HEK293 (cell line): ENCODE data around the gene IL16.

ENCODE experiments used
- CTCF ChIA-PET: fragments of 350-600 bp; formaldehyde crosslinking; extraction: SDS; loops from one replicate; lab custom pipeline; 2021; ENCODE audit warnings: antibody characterized with exemption; lab: Yijun Ruan, JAX
- POLR2A ChIA-PET: fragments of 300-600 bp; formaldehyde crosslinking; extraction: SDS; loops from one replicate; lab custom pipeline; 2020; ENCODE audit warnings: antibody characterized with exemption, inconsistent platforms; lab: Yijun Ruan, JAX
- H3K27ac ChIP-seq: fragments of 200-500 bp; sonication (Bioruptor generic); 2 replicates; pipeline ENCODE4 v1.5.1; 2014; ENCODE audit warnings: low read depth, low read length, control low read depth, inconsistent platforms; ENCODE audit errors: extremely low read depth
- H3K36me3 ChIP-seq, 2 experiments: fragments of 200-500 bp in 1 of 2; sonication (Bioruptor generic) in 1 of 2; 1 replicate in 1 of 2; 2 replicates in 1 of 2; pipeline ENCODE4 v1.5.1; 2014 to 2017; ENCODE audit warnings: inconsistent platforms in 2 of 2, low read length in 2 of 2; ENCODE audit not compliant: control insufficient read depth in 2 of 2, insufficient read depth in 1 of 2
- H3K4me1 ChIP-seq: fragments of 200-500 bp; sonication (Bioruptor generic); 2 replicates; pipeline ENCODE4 v1.5.1; 2014; ENCODE audit warnings: mild to moderate bottlenecking, low read length, inconsistent platforms; ENCODE audit not compliant: control insufficient read depth, insufficient read depth
- H3K4me3 ChIP-seq: 2 replicates; pipeline ENCODE4 v1.5.1; 2011; ENCODE audit warnings: low read depth, mild to moderate bottlenecking, control low read depth, low read length, moderate library complexity
- H3K9me3 ChIP-seq: fragments of 200-500 bp; sonication (Bioruptor generic); 2 replicates; pipeline ENCODE4 v1.5.1; 2014; ENCODE audit warnings: low read depth, low read length, inconsistent platforms; ENCODE audit not compliant: control insufficient read depth, insufficient read depth
- EGR2 ChIP-seq: fragments of 450-650 bp; formaldehyde crosslinking; IDR thresholded peaks from 2 replicates; pipeline ENCODE4 v1.5.1; 2016; ENCODE audit warnings: low read depth, missing biosample characterization, missing genetic modification characterization
- GFI1B ChIP-seq: fragments of 450-650 bp; formaldehyde crosslinking; IDR thresholded peaks from 2 replicates; pipeline ENCODE4 v1.5.1; 2016; ENCODE audit warnings: missing biosample characterization, missing genetic modification characterization
- GLI2 ChIP-seq: fragments of 450-650 bp; formaldehyde crosslinking; IDR thresholded peaks from 2 replicates; pipeline ENCODE4; 2017; ENCODE audit warnings: missing biosample characterization, missing genetic modification characterization, low read depth, borderline replicate concordance
- GLIS1 ChIP-seq: fragments of 450-650 bp; formaldehyde crosslinking; IDR thresholded peaks from 2 replicates; pipeline ENCODE4 v1.5.1; 2016; ENCODE audit warnings: missing biosample characterization, missing genetic modification characterization
- PRDM1 ChIP-seq: fragments of 450-650 bp; formaldehyde crosslinking; IDR thresholded peaks from 2 replicates; pipeline ENCODE4; 2016; ENCODE audit warnings: missing biosample characterization, missing genetic modification characterization
- SP3 ChIP-seq: fragments of 450-650 bp; formaldehyde crosslinking; IDR thresholded peaks from 2 replicates; pipeline ENCODE4 v1.5.1; 2016; ENCODE audit warnings: missing biosample characterization, missing genetic modification characterization
- SP7 ChIP-seq: fragments of 450-650 bp; formaldehyde crosslinking; IDR thresholded peaks from 2 replicates; pipeline ENCODE4 v1.5.1; 2016; ENCODE audit warnings: missing biosample characterization, missing genetic modification characterization
- ZBTB17 ChIP-seq: fragments of 450-650 bp; formaldehyde crosslinking; IDR thresholded peaks from 2 replicates; pipeline ENCODE4 v1.5.1; 2016; ENCODE audit warnings: missing biosample characterization, missing genetic modification characterization
- ZFP69B ChIP-seq: fragments of 450-650 bp; formaldehyde crosslinking; IDR thresholded peaks from 2 replicates; pipeline ENCODE4 v1.5.1; 2016; ENCODE audit warnings: missing biosample characterization, missing genetic modification characterization
- ZNF157 ChIP-seq: fragments of 450-650 bp; formaldehyde crosslinking; IDR thresholded peaks from 2 replicates; pipeline ENCODE4 v1.5.1; 2016; ENCODE audit warnings: missing biosample characterization, missing genetic modification characterization
- ZNF184 ChIP-seq: fragments of 450-650 bp; IDR thresholded peaks from 2 replicates; pipeline ENCODE4 v1.5.1; 2018; ENCODE audit warnings: missing biosample characterization, mild to moderate bottlenecking, missing genetic modification characterization
- ZNF2 ChIP-seq: fragments of 450-650 bp; formaldehyde crosslinking; IDR thresholded peaks from 2 replicates; pipeline ENCODE4 v1.5.1; 2016; ENCODE audit warnings: missing biosample characterization, missing genetic modification characterization
- ZNF266 ChIP-seq: fragments of 450-650 bp; formaldehyde crosslinking; IDR thresholded peaks from 2 replicates; pipeline ENCODE4 v1.5.1; 2016; ENCODE audit warnings: missing biosample characterization, missing genetic modification characterization, low read depth
- ZNF274 ChIP-seq, 2 experiments: fragments of 200-500 bp in 1 of 2; fragments of 450-650 bp in 1 of 2; sonication (Bioruptor generic) in 1 of 2; formaldehyde crosslinking in 1 of 2; IDR thresholded peaks; 2 replicates each; pipeline versions ENCODE4 v1.5.1 to v1.6.1; 2014 to 2016; ENCODE audit warnings: borderline replicate concordance in 1 of 2, inconsistent platforms in 1 of 2, low read length in 1 of 2, missing biosample characterization in 1 of 2, missing genetic modification characterization in 1 of 2
- ZNF391 ChIP-seq: fragments of 450-650 bp; formaldehyde crosslinking; IDR thresholded peaks from 2 replicates; pipeline ENCODE4 v1.5.1; 2016; ENCODE audit warnings: low read depth, missing biosample characterization, missing genetic modification characterization, borderline replicate concordance
- ZNF423 ChIP-seq: fragments of 450-650 bp; formaldehyde crosslinking; IDR thresholded peaks from 2 replicates; pipeline ENCODE4 v1.5.1; 2016; ENCODE audit warnings: missing biosample characterization, missing genetic modification characterization
- ZNF426 ChIP-seq: fragments of 450-650 bp; formaldehyde crosslinking; IDR thresholded peaks from 2 replicates; pipeline ENCODE4 v1.5.1; 2017; ENCODE audit warnings: missing biosample characterization, missing genetic modification characterization, mild to moderate bottlenecking, inconsistent platforms, moderate library complexity
- ZNF558 ChIP-seq: fragments of 450-650 bp; formaldehyde crosslinking; IDR thresholded peaks from 2 replicates; pipeline ENCODE4 v1.5.1; 2016; ENCODE audit warnings: missing biosample characterization, missing genetic modification characterization
- ZNF596 ChIP-seq: fragments of 450-650 bp; IDR thresholded peaks from 2 replicates; pipeline ENCODE4 v1.5.0; 2018; ENCODE audit warnings: missing biosample characterization, mild to moderate bottlenecking, missing genetic modification characterization, moderate library complexity
- ZNF626 ChIP-seq: fragments of 450-650 bp; sonication (Bioruptor Pico); formaldehyde crosslinking; IDR thresholded peaks from 2 replicates; pipeline ENCODE4 v1.5.1; 2018; ENCODE audit warnings: missing biosample characterization, missing genetic modification characterization, inconsistent platforms
- ZNF654 ChIP-seq: fragments of 450-650 bp; formaldehyde crosslinking; IDR thresholded peaks from 2 replicates; pipeline ENCODE4 v1.5.1; 2016; ENCODE audit warnings: low read depth, missing biosample characterization, missing genetic modification characterization
- ZNF658 ChIP-seq: fragments of 450-650 bp; formaldehyde crosslinking; IDR thresholded peaks from 2 replicates; pipeline ENCODE4; 2016; ENCODE audit warnings: missing biosample characterization, missing genetic modification characterization
- ZNF660 ChIP-seq: fragments of 450-650 bp; IDR thresholded peaks from 2 replicates; pipeline ENCODE4 v1.5.1; 2018; ENCODE audit warnings: missing biosample characterization, mild to moderate bottlenecking, missing genetic modification characterization
- ZNF701 ChIP-seq: fragments of 450-650 bp; formaldehyde crosslinking; IDR thresholded peaks from 2 replicates; pipeline ENCODE4 v1.5.1; 2016; ENCODE audit warnings: missing biosample characterization, missing genetic modification characterization
- ZNF785 ChIP-seq: fragments of 450-650 bp; formaldehyde crosslinking; IDR thresholded peaks from 2 replicates; pipeline ENCODE4 v1.5.1; 2016; ENCODE audit warnings: missing biosample characterization, missing genetic modification characterization
- TF ChIP-seq, protein P1 (sequence below): fragments of 450-650 bp; formaldehyde crosslinking; IDR thresholded peaks from 2 replicates; pipeline ENCODE4 v1.5.1; 2016; ENCODE audit warnings: missing biosample characterization, missing genetic modification characterization
- TF ChIP-seq, protein P2 (sequence below): fragments of 450-650 bp; formaldehyde crosslinking; IDR thresholded peaks from 2 replicates; pipeline ENCODE4 v1.5.1; 2016; ENCODE audit warnings: missing biosample characterization, missing genetic modification characterization
- TF ChIP-seq, protein P3 (sequence below): fragments of 450-650 bp; formaldehyde crosslinking; IDR thresholded peaks from 2 replicates; pipeline ENCODE4 v1.5.1; 2016; ENCODE audit warnings: missing biosample characterization, missing genetic modification characterization

The IL16 gene

GRCh38 chr15:81274931-81275707, 78.4 kb downstream of the IL16 start:
- no peaks in the 10 kb centered on the region; the same call in 1 of the 2 replicates for H3K9me3 ChIP-seq
- H3K4me3 ChIP-seq, result no peak overlapping the region
- POLR2A ChIA-PET, result no interaction called here
- no peaks in the 10 kb centered on the region for H3K36me3 ChIP-seq
- 0 out of 2 replicates have a peak, but pooled peaks cover 2% of the 10 kb centered on the region for H3K4me1 ChIP-seq
- no peak overlapping the region for H3K27ac ChIP-seq
- CTCF ChIA-PET, result interaction anchor here (0.6 to 7.3 kb wide), 48 partner anchors 8 to 745 kb away, joined by 3 to 199 read pairs (median 4); no protein-coding TSS in a partner anchor
- TF ChIP-seq ZNF660 (tag by site-specific recombination) (peak; percentile 33; the same call in 1 of the 2 replicates), ZNF391 (no peak), ZNF785 (tag by site-specific recombination) (no peak), ZNF654 (tag by site-specific recombination) (peak; percentile 87), SP7 (peak; percentile 29; the same call in 1 of the 2 replicates), ZFP69B (tag by site-specific recombination) (no peak), ZNF2 (no peak), PRDM1 (tag by site-specific recombination) (peak; percentile 42; the same call in 1 of the 2 replicates), ZBTB17 (tag by site-specific recombination) (peak; percentile 37; the same call in 1 of the 2 replicates), SP3 (tag by site-specific recombination) (no peak)
- TF ChIP-seq, protein P1, sequence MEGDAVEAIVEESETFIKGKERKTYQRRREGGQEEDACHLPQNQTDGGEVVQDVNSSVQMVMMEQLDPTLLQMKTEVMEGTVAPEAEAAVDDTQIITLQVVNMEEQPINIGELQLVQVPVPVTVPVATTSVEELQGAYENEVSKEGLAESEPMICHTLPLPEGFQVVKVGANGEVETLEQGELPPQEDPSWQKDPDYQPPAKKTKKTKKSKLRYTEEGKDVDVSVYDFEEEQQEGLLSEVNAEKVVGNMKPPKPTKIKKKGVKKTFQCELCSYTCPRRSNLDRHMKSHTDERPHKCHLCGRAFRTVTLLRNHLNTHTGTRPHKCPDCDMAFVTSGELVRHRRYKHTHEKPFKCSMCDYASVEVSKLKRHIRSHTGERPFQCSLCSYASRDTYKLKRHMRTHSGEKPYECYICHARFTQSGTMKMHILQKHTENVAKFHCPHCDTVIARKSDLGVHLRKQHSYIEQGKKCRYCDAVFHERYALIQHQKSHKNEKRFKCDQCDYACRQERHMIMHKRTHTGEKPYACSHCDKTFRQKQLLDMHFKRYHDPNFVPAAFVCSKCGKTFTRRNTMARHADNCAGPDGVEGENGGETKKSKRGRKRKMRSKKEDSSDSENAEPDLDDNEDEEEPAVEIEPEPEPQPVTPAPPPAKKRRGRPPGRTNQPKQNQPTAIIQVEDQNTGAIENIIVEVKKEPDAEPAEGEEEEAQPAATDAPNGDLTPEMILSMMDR, result peak; percentile 83

GRCh38 chr15:81275711-81276392, 79.2 kb downstream of the IL16 start:
- ChIA-PET CTCF (interaction anchor here (0.5 to 7.3 kb wide), 41 partner anchors 8 to 833 kb away, joined by 3 to 199 read pairs (median 4); no protein-coding TSS in a partner anchor), POLR2A (no interaction called here)
- Histone ChIP-seq H3K36me3 (no peaks in the 10 kb centered on the region), H3K27ac (no peak overlapping the region), H3K4me3 (no peak overlapping the region), H3K9me3 (no peaks in the 10 kb centered on the region; the same call in 1 of the 2 replicates), H3K4me1 (0 out of 2 replicates have a peak, but pooled peaks cover 2% of the 10 kb centered on the region)
- TF ChIP-seq ZNF266 (tag by site-specific recombination) (no peak), ZNF426 (tag by site-specific recombination) (no peak), ZNF626 (tag by site-specific recombination) (no peak), EGR2 (tag by site-specific recombination) (no peak), ZNF701 (tag by site-specific recombination) (no peak), GLIS1 (no peak), GFI1B (tag by site-specific recombination) (no peak), GLI2 (tag by site-specific recombination) (no peak), ZNF184 (tag by site-specific recombination) (no peak), ZNF658 (tag by site-specific recombination) (no peak), ZNF423 (no peak), ZNF274 (IDR thresholded peaks at IDR 0.05; ENCODE audit: low read length) (no peak), ZNF274 (tag by site-specific recombination; IDR thresholded peaks at IDR 0.05; ENCODE audit: borderline replicate concordance) (no peak), ZNF596 (tag by site-specific recombination) (no peak), ZNF157 (tag by site-specific recombination) (no peak), ZNF558 (no peak)
- TF ChIP-seq, protein P2, sequence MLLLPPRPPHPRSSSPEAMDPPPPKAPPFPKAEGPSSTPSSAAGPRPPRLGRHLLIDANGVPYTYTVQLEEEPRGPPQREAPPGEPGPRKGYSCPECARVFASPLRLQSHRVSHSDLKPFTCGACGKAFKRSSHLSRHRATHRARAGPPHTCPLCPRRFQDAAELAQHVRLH (tag by site-specific recombination), result no peak
- TF ChIP-seq, protein P3, sequence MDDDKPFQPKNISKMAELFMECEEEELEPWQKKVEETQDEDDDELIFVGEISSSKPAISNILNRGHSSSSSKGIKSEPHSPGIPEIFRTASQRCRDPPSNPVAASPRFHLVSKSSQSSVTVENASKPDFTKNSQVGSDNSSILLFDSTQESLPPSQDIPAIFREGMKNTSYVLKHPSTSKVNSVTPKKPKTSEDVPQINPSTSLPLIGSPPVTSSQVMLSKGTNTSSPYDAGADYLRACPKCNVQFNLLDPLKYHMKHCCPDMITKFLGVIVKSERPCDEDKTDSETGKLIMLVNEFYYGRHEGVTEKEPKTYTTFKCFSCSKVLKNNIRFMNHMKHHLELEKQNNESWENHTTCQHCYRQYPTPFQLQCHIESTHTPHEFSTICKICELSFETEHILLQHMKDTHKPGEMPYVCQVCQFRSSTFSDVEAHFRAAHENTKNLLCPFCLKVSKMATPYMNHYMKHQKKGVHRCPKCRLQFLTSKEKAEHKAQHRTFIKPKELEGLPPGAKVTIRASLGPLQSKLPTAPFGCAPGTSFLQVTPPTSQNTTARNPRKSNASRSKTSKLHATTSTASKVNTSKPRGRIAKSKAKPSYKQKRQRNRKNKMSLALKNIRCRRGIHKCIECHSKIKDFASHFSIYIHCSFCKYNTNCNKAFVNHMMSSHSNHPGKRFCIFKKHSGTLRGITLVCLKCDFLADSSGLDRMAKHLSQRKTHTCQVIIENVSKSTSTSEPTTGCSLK (tag by site-specific recombination), result no peak
